ENCODE measurements around the gene MYLK3. TPM values are rescaled to one million over a fixed set of nuclear protein-coding genes. Genes with fewer than 3 reads are reported as not detected.

Gene MYLK3
- total RNA-seq, 4 donors from 2014 or later = not detected

DNA sequence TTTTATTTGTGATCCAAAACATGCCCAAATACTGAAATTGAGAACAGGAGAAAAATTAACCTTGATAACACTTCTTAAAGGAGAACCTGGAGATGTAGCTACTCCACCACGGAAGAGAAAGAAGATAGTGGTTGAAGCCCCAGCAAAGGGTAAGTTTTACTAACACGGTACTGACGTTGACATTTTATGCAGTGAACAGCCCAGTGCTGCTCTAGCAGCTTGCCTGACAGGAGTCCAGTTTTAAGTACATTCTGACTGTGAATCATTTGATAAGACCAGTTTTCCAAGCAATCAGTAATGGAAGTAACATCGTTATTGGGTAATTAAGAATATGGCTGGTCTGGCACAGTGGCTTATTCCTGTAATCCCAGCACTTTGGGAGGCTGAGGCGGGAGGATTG, 52.2 kb downstream of the MYLK3 start:
- H3K4me1 ChIP-seq = peaks cover under 1 to 7% (median 2%) of the 10 kb centered on the region in 4 donors
- H3K27ac ChIP-seq = no peak overlapping the region
- H3K4me3 ChIP-seq = no peak overlapping the region
- no peaks in the 10 kb centered on the region for H3K27me3 ChIP-seq
- 95 to 100% methylated on average over 1 to 5 of the region's 5 CpGs for WGBS, 2 donors (ENCODE audit: low coverage in 1 of 2)
- no peak for DNase-seq
- intact Hi-C loops (cut with DNase I; ENCODE audit: low total_unique reads) (no loop called here), in situ Hi-C loops (cut with MboI; ENCODE audit: low pct_ligation_motif_present in 1 of 4, low pct_unique_long_range_greater_than_20kb in 1 of 4, low sequenced_read_pairs in 3 of 4) (no loop called here)
- H3K9me3 ChIP-seq = no peaks in the 10 kb centered on the region
- no peaks in the 10 kb centered on the region for H3K36me3 ChIP-seq
- TF ChIP-seq POLR2AphosphoS5 (IDR thresholded peaks at IDR 0.05) = no peak
- TF ChIP-seq CTCF (IDR thresholded peaks at IDR 0.05) = no peak
- TF ChIP-seq POLR2A (IDR thresholded peaks at IDR 0.05) = no peak
- no peak for TF ChIP-seq EP300 (IDR thresholded peaks at IDR 0.05; ENCODE audit: low read depth)

- TF ChIP-seq EP300 (IDR thresholded peaks at IDR 0.05; ENCODE audit: low read depth) = no peak
- no peak for TF ChIP-seq POLR2A (IDR thresholded peaks at IDR 0.05)
- TF ChIP-seq POLR2AphosphoS5 (IDR thresholded peaks at IDR 0.05) = no peak
- TF ChIP-seq CTCF (IDR thresholded peaks at IDR 0.05) = no peak
- in situ Hi-C loops (cut with MboI; ENCODE audit: low pct_ligation_motif_present in 1 of 4, low pct_unique_long_range_greater_than_20kb in 1 of 4, low sequenced_read_pairs in 3 of 4) (no loop called here), intact Hi-C loops (cut with DNase I; ENCODE audit: low total_unique reads) (no loop called here)
- no peaks in the 10 kb centered on the region for H3K36me3 ChIP-seq
- H3K27me3 ChIP-seq = no peaks in the 10 kb centered on the region
- no peak overlapping the region for H3K27ac ChIP-seq
- peaks cover 10 to 17% (median 12%) of the 10 kb centered on the region in 4 donors for H3K4me1 ChIP-seq
- no peaks in the 10 kb centered on the region for H3K9me3 ChIP-seq
- no peak overlapping the region for H3K4me3 ChIP-seq
- DNase-seq = no peak
- 98 to 100% methylated on average over 2 of the region's 2 CpGs for WGBS, 2 donors (ENCODE audit: low coverage in 1 of 2)
These were observed 54.5 kb downstream of the MYLK3 start for GRCh38 chr16:46693598-46693997.

GRCh38 chr16:46691726-46692125, 56.4 kb downstream of the MYLK3 start:
- TF ChIP-seq CTCF (IDR thresholded peaks at IDR 0.05) (no peak), POLR2AphosphoS5 (IDR thresholded peaks at IDR 0.05) (no peak), EP300 (IDR thresholded peaks at IDR 0.05; ENCODE audit: low read depth) (no peak), POLR2A (IDR thresholded peaks at IDR 0.05) (no peak)
- peaks cover 10 to 32% (median 27%) of the 10 kb centered on the region in 4 donors for H3K4me1 ChIP-seq
- H3K9me3 ChIP-seq = no peaks in the 10 kb centered on the region
- intact Hi-C loops (cut with DNase I; ENCODE audit: low total_unique reads) = no loop called here
- no peak overlapping the region for H3K27ac ChIP-seq
- H3K4me3 ChIP-seq = no peak overlapping the region
- no peaks in the 10 kb centered on the region for H3K27me3 ChIP-seq
- DNase-seq = no peak
- in situ Hi-C loops (cut with MboI; ENCODE audit: low pct_ligation_motif_present in 1 of 4, low pct_unique_long_range_greater_than_20kb in 1 of 4, low sequenced_read_pairs in 3 of 4) = no loop called here
- no peaks in the 10 kb centered on the region for H3K36me3 ChIP-seq
- WGBS, 2 donors (ENCODE audit: low coverage in 1 of 2) = 18 to 45% methylated on average over 2 to 4 of the region's 4 CpGs

DNA sequence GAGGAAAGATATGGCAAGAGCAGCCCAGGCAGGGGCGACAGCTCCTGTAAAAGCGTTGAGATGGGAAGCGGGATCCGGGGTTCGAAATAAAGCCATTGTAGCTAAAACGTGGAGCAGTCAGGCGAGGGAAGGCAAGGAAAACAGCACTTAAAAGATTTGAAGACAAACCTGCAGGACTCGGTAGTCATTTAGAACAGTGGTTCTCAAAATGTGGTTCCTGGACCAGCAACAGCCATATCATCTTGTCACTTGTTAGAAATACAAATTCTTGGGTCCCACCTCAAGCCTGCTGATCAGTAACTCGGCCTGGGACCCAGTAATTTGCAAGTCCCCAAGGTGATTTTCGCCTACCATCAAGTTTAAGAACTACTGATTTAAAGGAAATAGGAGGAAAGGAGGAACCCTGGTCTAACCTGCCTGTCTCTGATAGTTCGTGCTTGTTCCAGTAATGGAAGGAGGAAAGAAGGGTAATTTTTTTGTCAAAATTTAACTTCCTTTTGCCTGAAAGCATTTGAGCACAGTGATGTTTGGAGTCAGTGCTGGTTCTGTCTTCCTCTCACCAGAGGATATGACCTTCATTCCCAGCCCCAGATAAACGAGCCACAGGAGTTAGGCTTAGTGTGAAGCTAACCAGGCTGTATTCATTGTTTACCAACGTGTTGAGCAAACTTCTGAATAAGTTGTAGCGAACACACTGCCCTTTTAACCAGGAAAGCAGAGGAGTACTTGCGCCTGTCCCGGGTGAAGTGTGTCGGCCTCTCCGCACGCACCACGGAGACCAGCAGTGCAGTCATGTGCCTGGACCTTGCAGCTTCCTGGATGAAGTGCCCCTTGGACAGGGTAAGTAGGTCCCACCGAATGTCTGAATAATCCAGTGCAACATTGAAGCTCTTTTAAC, 57.6 kb downstream of the MYLK3 start:
- no peaks in the 10 kb centered on the region for H3K36me3 ChIP-seq
- 4 to 8% methylated on average over 12 to 21 of the region's 21 CpGs for WGBS, 2 donors (ENCODE audit: low coverage in 1 of 2)
- in situ Hi-C loops (cut with MboI; ENCODE audit: low pct_ligation_motif_present in 1 of 4, low pct_unique_long_range_greater_than_20kb in 1 of 4, low sequenced_read_pairs in 3 of 4) (no loop called here), intact Hi-C loops (cut with DNase I; ENCODE audit: low total_unique reads) (no loop called here)
- H3K4me3 ChIP-seq = peak overlapping the region in 3 of 4 donors; percentile 61 to 92 (median 80)
- no peaks in the 10 kb centered on the region for H3K27me3 ChIP-seq
- H3K27ac ChIP-seq = peak overlapping the region; percentile 88 to 96 (median 92)
- peak in 1 of 3 donors; percentile 21 for TF ChIP-seq POLR2AphosphoS5 (IDR thresholded peaks at IDR 0.05)
- TF ChIP-seq EP300 (IDR thresholded peaks at IDR 0.05; ENCODE audit: low read depth) = no peak
- TF ChIP-seq POLR2A (IDR thresholded peaks at IDR 0.05) = no peak
- TF ChIP-seq CTCF (IDR thresholded peaks at IDR 0.05) = no peak
- peaks cover 10 to 44% (median 32%) of the 10 kb centered on the region in 4 donors for H3K4me1 ChIP-seq
- no peaks in the 10 kb centered on the region for H3K9me3 ChIP-seq
- DNase-seq = peak; percentile 38
